Suprapubic skin (tissue), 4 donors: ENCODE data around the gene LRRC4C.

Source experiments
- CTCF ChIP-seq, 2 donors: fragments of 200-600 bp in 1 of 2; fragments of 450-650 bp in 1 of 2; sonication (generic) in 1 of 2; IDR thresholded peaks; one replicate each; pipeline ENCODE4 v1.5.1; 2016 to 2019; ENCODE audit warnings: antibody characterized with exemption in 2 of 2, mild to moderate bottlenecking in 1 of 2, moderate library complexity in 1 of 2
- POLR2A ChIP-seq, 2 donors: fragments of 450-650 bp; IDR thresholded peaks; one replicate each; pipeline ENCODE4 v1.6.1; 2017; ENCODE audit warnings: antibody characterized with exemption in 2 of 2, mild to moderate bottlenecking in 2 of 2, moderate library complexity in 2 of 2
- POLR2AphosphoS5 ChIP-seq, 3 donors: sonication (generic); formaldehyde crosslinking; IDR thresholded peaks; one replicate each; pipeline ENCODE4 v1.6.1; 2017; ENCODE audit warnings: antibody characterized with exemption in 3 of 3

DNA sequence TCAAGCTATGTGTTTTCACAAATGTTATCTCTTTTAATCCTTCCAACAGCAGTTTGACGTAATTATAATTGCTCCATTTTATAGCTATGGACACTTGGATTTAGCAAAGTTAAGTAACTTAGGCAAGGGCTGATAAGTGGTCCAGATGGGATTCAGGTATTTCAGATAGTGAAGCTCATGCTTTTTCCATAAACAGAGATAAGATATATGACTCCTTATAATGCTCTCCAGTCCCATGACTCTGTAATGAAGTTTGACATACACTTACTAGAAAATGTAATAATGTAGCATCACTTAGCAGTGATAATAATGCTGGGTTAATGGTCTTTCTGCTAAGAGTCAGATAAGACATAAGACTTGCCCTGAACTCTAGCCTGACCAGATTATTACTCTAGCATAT, 892.1 kb downstream of the LRRC4C start:
- no peak for TF ChIP-seq POLR2AphosphoS5 (IDR thresholded peaks at IDR 0.05)
- no peak for TF ChIP-seq CTCF (IDR thresholded peaks at IDR 0.05)
- no peak for TF ChIP-seq POLR2A (IDR thresholded peaks at IDR 0.05)
